M059J (cell line): ENCODE results near the gene SCN5A. TPM values are rescaled to one million over a fixed set of nuclear protein-coding genes. Genes with fewer than 3 reads are reported as not detected.
A peak's percentile ranks its signal among the peaks of the same experiment; 100 is the strongest.

Source experiments
- DNase-seq: peaks from one replicate; pipeline ENCODE4 v3.0.0-alpha.2; 2012; ENCODE audit warnings: low read depth
- total RNA-seq: library from RNA; depleted of rRNA; stranded (reverse); fragments of >200 nt; shearing (Covaris generic); gene quantifications from 2 replicates; pipeline ENCODE4 v1.2.3, GENCODE V29; 2014

Gene SCN5A
- total RNA-seq, 1 experiment from 2014 or later, result 1.6 TPM

GRCh38 chr3:38623539-38623938, 25.9 kb downstream of the SCN5A start:
- no peak for DNase-seq

GRCh38 chr3:38622336-38622735, 27.2 kb downstream of the SCN5A start:
- no peak for DNase-seq

GRCh38 chr3:38620236-38620635, 29.3 kb downstream of the SCN5A start:
- peak; percentile 30 for DNase-seq

GRCh38 chr3:38618343-38618742, 31.1 kb downstream of the SCN5A start:
- DNase-seq, result no peak

- no peak for DNase-seq
Measured at GRCh38 chr3:38617586-38617985, 31.9 kb downstream of the SCN5A start.

- DNase-seq, result no peak
Measured at GRCh38 chr3:38617137-38617536, 32.4 kb downstream of the SCN5A start.

GRCh38 chr3:38616658-38617057, 32.8 kb downstream of the SCN5A start:
- no peak for DNase-seq

- DNase-seq, result no peak
Measured at GRCh38 chr3:38616111-38616510, 33.4 kb downstream of the SCN5A start.

- no peak for DNase-seq
Measured at GRCh38 chr3:38614651-38615352, 34.7 kb downstream of the SCN5A start.

- no peak for DNase-seq
Measured at GRCh38 chr3:38614091-38614490, 35.4 kb downstream of the SCN5A start.

- DNase-seq, result no peak
Measured at GRCh38 chr3:38613426-38613825, 36.1 kb downstream of the SCN5A start.

GRCh38 chr3:38611866-38612265, 37.6 kb downstream of the SCN5A start:
- no peak for DNase-seq

- DNase-seq, result no peak
Measured at GRCh38 chr3:38610934-38611333, 38.6 kb downstream of the SCN5A start.

GRCh38 chr3:38610436-38610835, 39.1 kb downstream of the SCN5A start:
- DNase-seq, result no peak

- no peak for DNase-seq
Measured at GRCh38 chr3:38609386-38610111, 39.9 kb downstream of the SCN5A start.

- DNase-seq, result no peak
Measured at GRCh38 chr3:38608961-38609360, 40.5 kb downstream of the SCN5A start.

GRCh38 chr3:38608086-38608775, 41.3 kb downstream of the SCN5A start:
- no peak for DNase-seq

- DNase-seq, result no peak
Measured at GRCh38 chr3:38606561-38606960, 42.9 kb downstream of the SCN5A start.

GRCh38 chr3:38605981-38606380, 43.5 kb downstream of the SCN5A start:
- no peak for DNase-seq

- no peak for DNase-seq
Measured at GRCh38 chr3:38604246-38604645, 45.2 kb downstream of the SCN5A start.

- DNase-seq, result no peak
Measured at GRCh38 chr3:38603731-38604131, 45.8 kb downstream of the SCN5A start.

GRCh38 chr3:38602576-38603250, 46.8 kb downstream of the SCN5A start:
- DNase-seq, result no peak
